Psoas muscle (tissue), 8 donors: ENCODE results near the gene CENPQ. TPM values are rescaled to one million over a fixed set of nuclear protein-coding genes. Genes with fewer than 3 reads are reported as not detected.

ENCODE experiments used
- ATAC-seq, 4 donors: fragments of 200-7000 bp; cut with Tn5 transposase; one replicate each; pipeline ENCODE4 v1.9.1; 2020; ENCODE audit warnings: moderate library complexity in 3 of 4, mild to moderate bottlenecking in 2 of 4
- DNase-seq, 2 donors: peaks; one replicate each; pipeline ENCODE4 v3.0.0-alpha.2; 2020
- H3K27ac ChIP-seq: fragments of 200-600 bp; one replicate; pipeline ENCODE4 v1.8.0; 2022
- H3K27me3 ChIP-seq, 3 donors: fragments of 200-600 bp in 1 of 3; one replicate each; pipeline versions ENCODE4 v1.6.1 to v1.8.0; 2013 to 2022; ENCODE audit warnings: low read length in 2 of 3, mild to moderate bottlenecking in 2 of 3, moderate library complexity in 1 of 3; ENCODE audit not compliant: insufficient read depth in 3 of 3
- H3K36me3 ChIP-seq, 2 donors: fragments of 200-600 bp in 1 of 2; one replicate each; pipeline versions ENCODE4 v1.6.1 to v1.8.0; 2013 to 2022; ENCODE audit warnings: low read depth in 1 of 2, mild to moderate bottlenecking in 1 of 2, moderate library complexity in 1 of 2; ENCODE audit not compliant: insufficient read depth in 1 of 2
- H3K4me1 ChIP-seq: fragments of 200-600 bp; one replicate; pipeline ENCODE4 v1.8.0; 2022
- H3K4me3 ChIP-seq: fragments of 200-600 bp; one replicate; pipeline ENCODE4 v1.8.0; 2022; ENCODE audit warnings: mild to moderate bottlenecking
- H3K9me3 ChIP-seq: fragments of 200-600 bp; one replicate; pipeline ENCODE4 v1.8.0; 2022
- CTCF ChIP-seq: fragments of 200-600 bp; IDR thresholded peaks from one replicate; pipeline ENCODE4 v1.8.0; 2022; ENCODE audit warnings: antibody characterized with exemption
- WGBS, 3 donors: extraction: QIAGEN DNeasy Blood & Tissue Kit; methylation state at CpG; one replicate each; pipeline versions ENCODE4 v1.1.6 to v1.1.7; 2013; 5-methylcytosine and 5-hydroxymethylcytosine counted together
- intact Hi-C, 2 donors: fragments of 100-400 bp; cut with DNase I; formaldehyde crosslinking; loops; one replicate each; pipeline versions ENCODE4 v1.11.0 to v1.14.2; 2022
- long read RNA-seq, 2 donors: library from polyadenylated mRNA; unstranded; transcript quantifications; one replicate each; pipeline ENCODE4 v2.0.0, GENCODE V29; 2021
- polyA plus RNA-seq, 3 donors: library from polyadenylated mRNA; stranded (reverse); fragments of 200-250 nt; gene quantifications; one replicate each; pipeline ENCODE4 v1.2.3, GENCODE V29; 2013
- total RNA-seq, 4 donors: library from RNA; stranded (reverse); fragmentation: NEBNext Ultra II Directional in 2 of 4; extraction: Animal tissue kit (Norgen Biotek cat#: 25700) in 2 of 4; gene quantifications; one replicate each; pipeline versions ENCODE4 v1.2.1 to v1.2.4, GENCODE V29; 2021 to 2023
- donor health status: healthy with polysubstance abuse.
- donor health status: DM: no; HTN: no; CAD: no; lungs with moderate emphysema.
- donor health status: Bipolar disorder and iron deficiency.
- donor health status: healthy.
- donor health status: DM: yes; HTN: yes; CAD: no.
- donor health status: DM: no; HTN: no; CAD: no.
- donor health status: DM: no; HTN: no; CAD: no.
- donor health status: DM: yes; HTN: yes; CAD: no.

CENPQ gene
- 1 to 10 TPM; 1.9 to 3.8 (median 2.1) TPM for total RNA-seq
- 1 to 10 TPM; 3.5 to 5.5 (median 4.0) TPM for polyA plus RNA-seq
- long read RNA-seq, donor 1, result 0 reads
- long read RNA-seq, donor 2, partial matches to known transcripts, result 0 of 1 reads
- long read RNA-seq, donor 2, other reads (novel, unspliced or antisense), result 1 of 1 reads

GRCh38 chr6:49462927-49463611 is at the start of gene CENPQ, which contains the start of gene MMUT:
Gene CENPQ, plus strand, starts transcription at chr6:49463370. Its CDS starts 6,807 bp downstream, at chr6:49470177.
Gene MMUT, minus strand, starts transcription at chr6:49463253. Its CDS starts 3,787 bp downstream, at chr6:49459466.
- Histone ChIP-seq H3K27ac (peak within 1 kb of the TSS; percentile 94), H3K4me3 (peak within 1 kb of the TSS; percentile 94), H3K4me1 (peaks cover 30% of the 10 kb centered on the region), H3K9me3 (no peaks in the 10 kb centered on the region), H3K27me3 (no peaks in the 10 kb centered on the region), H3K36me3 (peaks cover 0 to 13% of the 10 kb centered on the region in 2 donors)
- intact Hi-C loops, result no loop called here
- ATAC-seq (peak; percentile 100), DNase-seq (peak; percentile 90 to 95)
- no peak for TF ChIP-seq CTCF
- WGBS, 3 donors, result 0 to 1% (median 0%) methylated on average over 36 to 37 of the region's 37 CpGs

GRCh38 chr6:49415358-49415757 is 47.8 kb upstream of the CENPQ start:
- no peaks in the 10 kb centered on the region for H3K9me3 ChIP-seq
- ATAC-seq (no peak), DNase-seq (no peak)
- no peaks in the 10 kb centered on the region for H3K27me3 ChIP-seq
- H3K4me3 ChIP-seq, result no peak overlapping the region
- no peaks in the 10 kb centered on the region for H3K4me1 ChIP-seq
- TF ChIP-seq CTCF, result no peak
- 14 to 24% (median 17%) methylated on average over 1 of the region's 1 CpG for WGBS, 3 donors
- no peak overlapping the region for H3K27ac ChIP-seq
- no peaks in the 10 kb centered on the region for H3K36me3 ChIP-seq
- intact Hi-C loops, result no loop called here

GRCh38 chr6:49416195-49416594 is 47.0 kb upstream of the CENPQ start:
- DNase-seq (no peak), ATAC-seq (no peak)
- Histone ChIP-seq H3K9me3 (no peaks in the 10 kb centered on the region), H3K27ac (no peak overlapping the region), H3K4me1 (no peaks in the 10 kb centered on the region), H3K4me3 (no peak overlapping the region), H3K36me3 (no peaks in the 10 kb centered on the region), H3K27me3 (no peaks in the 10 kb centered on the region)
- intact Hi-C loops, result no loop called here
- no peak for TF ChIP-seq CTCF
- 69 to 77% (median 72%) methylated on average over 4 of the region's 4 CpGs for WGBS, 3 donors

GRCh38 chr6:49423817-49424216 is 39.4 kb upstream of the CENPQ start:
- H3K27me3 ChIP-seq, result no peaks in the 10 kb centered on the region
- 39 to 50% (median 48%) methylated on average over 1 of the region's 1 CpG for WGBS, 3 donors
- peaks cover 0 to 7% of the 10 kb centered on the region in 2 donors for H3K36me3 ChIP-seq
- no peaks in the 10 kb centered on the region for H3K4me1 ChIP-seq
- H3K4me3 ChIP-seq, result no peak overlapping the region
- TF ChIP-seq CTCF, result no peak
- H3K9me3 ChIP-seq, result no peaks in the 10 kb centered on the region
- no peak for ATAC-seq
- no peak overlapping the region for H3K27ac ChIP-seq
- intact Hi-C loops, result no loop called here
- no peak for DNase-seq
